Measurements from ENCODE around the gene FGF2.
"Not testable (repeated sequence)": the region's sequence is repeated elsewhere in the genome, so short reads cannot be mapped to it uniquely, and the experiment has no call there.

The FGF2 gene

GRCh38 chr4:122815248-122815647 is 11.4 kb upstream of the FGF2 start:
- FAIRE-seq: no peak

- FAIRE-seq: no peak
Measured at GRCh38 chr4:122816476-122816875, 10.2 kb upstream of the FGF2 start.

GRCh38 chr4:122819708-122820449 is 6.8 kb upstream of the FGF2 start:
- no peak for FAIRE-seq

GRCh38 chr4:122821092-122821491 is 5.5 kb upstream of the FGF2 start:
- FAIRE-seq: no peak

- FAIRE-seq: peak; percentile 28
Measured at GRCh38 chr4:122822466-122822865, 4.2 kb upstream of the FGF2 start.

GRCh38 chr4:122823476-122823875 is 3.2 kb upstream of the FGF2 start:
- no peak for FAIRE-seq

GRCh38 chr4:122824616-122825015 is 2.0 kb upstream of the FGF2 start:
- FAIRE-seq: no peak

GRCh38 chr4:122826079-122826527 is 528 bp upstream of the FGF2 start:
- FAIRE-seq: no peak

GRCh38 chr4:122827258-122827878 is 737 bp downstream of the FGF2 start:
- FAIRE-seq: no peak

GRCh38 chr4:122827879-122828601 is 1.4 kb downstream of the FGF2 start:
- FAIRE-seq: no peak

- no peak for FAIRE-seq
Measured at GRCh38 chr4:122830426-122831095, 3.9 kb downstream of the FGF2 start.

GRCh38 chr4:122831515-122832196 is 5.0 kb downstream of the FGF2 start:
- no peak for FAIRE-seq

GRCh38 chr4:122832732-122833131 is 6.1 kb downstream of the FGF2 start:
- FAIRE-seq: no peak

- no peak for FAIRE-seq
Measured at GRCh38 chr4:122833999-122834398, 7.4 kb downstream of the FGF2 start.

- FAIRE-seq: no peak
Measured at GRCh38 chr4:122836941-122837340, 10.3 kb downstream of the FGF2 start.

- no peak for FAIRE-seq
Measured at GRCh38 chr4:122838034-122838433, 11.4 kb downstream of the FGF2 start.

GRCh38 chr4:122842392-122842791 is 15.8 kb downstream of the FGF2 start:
- no peak for FAIRE-seq

- FAIRE-seq: no peak
Measured at GRCh38 chr4:122842984-122843531, 16.4 kb downstream of the FGF2 start.

- FAIRE-seq: not testable (repeated sequence)
Measured at GRCh38 chr4:122844391-122844790, 17.8 kb downstream of the FGF2 start.

GRCh38 chr4:122845066-122845465 is 18.4 kb downstream of the FGF2 start:
- no peak for FAIRE-seq

- FAIRE-seq: no peak
Measured at GRCh38 chr4:122845760-122846159, 19.1 kb downstream of the FGF2 start.

GRCh38 chr4:122847931-122848330 is 21.3 kb downstream of the FGF2 start:
- FAIRE-seq: no peak
